Islet of Langerhans (tissue), 1 donor: ENCODE data around the gene FFAR4.

ENCODE experiments used
- FAIRE-seq: peaks from one replicate; lab custom pipeline; 2011; peaks lifted over from hg19 to GRCh38; lab: Jason Lieb, UNC

Gene FFAR4

DNA sequence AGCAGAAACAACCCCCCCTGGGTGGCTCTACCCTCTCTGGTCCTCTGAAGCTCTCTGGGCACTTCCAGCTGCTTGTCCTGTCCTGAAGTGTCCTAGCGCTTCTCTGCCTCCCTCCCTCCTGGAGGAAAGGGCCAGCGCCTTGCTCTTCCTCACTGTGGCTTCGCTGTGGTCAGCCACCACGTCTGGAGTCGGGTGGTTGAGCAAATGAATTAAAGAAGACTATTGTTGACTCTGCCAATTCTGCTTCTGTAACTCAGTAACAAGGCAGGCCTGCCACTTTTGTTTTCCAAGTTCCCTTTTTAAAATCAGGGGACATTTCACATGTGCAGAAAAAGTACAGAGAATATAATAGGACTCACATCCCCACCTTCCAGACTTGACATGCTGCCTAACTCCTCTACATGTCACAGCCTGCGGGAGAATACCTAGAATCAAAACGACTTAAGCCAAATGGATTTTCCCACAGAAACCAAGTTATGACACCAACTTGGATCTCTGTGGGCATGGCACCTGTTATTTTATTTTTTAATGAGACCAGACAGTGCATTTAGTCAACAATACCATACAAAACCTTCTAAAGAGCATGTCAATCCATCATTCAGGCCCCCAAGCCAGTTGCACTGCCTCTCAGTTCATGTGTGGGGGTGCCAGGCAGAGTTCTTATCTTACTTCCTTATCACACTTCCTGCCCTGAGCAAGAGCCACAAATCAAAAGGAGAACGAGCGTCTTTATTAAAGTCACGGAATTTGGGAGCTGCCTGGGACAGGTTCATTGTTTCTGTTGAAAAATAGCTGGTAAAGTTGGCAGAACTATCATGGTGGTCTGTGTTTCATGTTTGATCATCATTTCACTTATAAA is 6.8 kb downstream of the FFAR4 start:
- no peak for FAIRE-seq

DNA sequence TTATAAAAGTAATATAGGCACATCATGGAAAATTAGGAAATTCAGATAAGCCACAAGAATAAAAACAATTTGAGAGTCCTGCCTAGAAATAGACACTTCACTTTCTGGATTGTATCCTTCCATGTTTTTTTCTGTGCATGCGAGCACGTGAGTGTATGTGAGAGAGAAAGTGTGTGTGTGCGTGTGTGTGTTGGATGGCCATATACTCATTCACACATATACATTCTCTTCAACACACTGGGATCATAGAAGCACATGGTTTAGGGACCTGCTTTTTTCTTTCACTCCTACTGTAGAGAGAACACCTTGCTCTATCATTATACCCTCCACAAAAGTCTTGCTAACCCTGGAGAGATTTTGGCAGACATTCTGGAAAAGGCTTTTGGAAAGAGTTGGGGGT is 7.5 kb downstream of the FFAR4 start:
- no peak for FAIRE-seq

DNA sequence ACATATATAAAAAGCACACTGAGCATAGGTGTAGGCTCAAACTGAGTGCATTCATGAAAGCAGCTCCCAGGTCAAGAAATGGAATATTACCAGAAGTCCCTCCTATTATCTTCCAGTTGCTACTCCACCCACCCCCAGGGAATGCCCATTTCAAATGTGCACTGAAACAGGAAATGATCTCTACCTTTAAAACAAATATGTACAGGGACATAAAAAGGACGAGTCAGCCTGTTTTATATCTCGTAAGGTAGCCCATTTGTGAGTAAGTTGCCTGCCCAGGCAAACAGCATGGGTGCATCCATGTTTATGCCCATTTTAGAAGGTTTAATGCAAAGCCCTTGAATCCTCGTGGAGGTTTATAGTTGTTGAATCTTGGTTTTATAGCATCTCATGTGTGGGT is 10.4 kb downstream of the FFAR4 start:
- FAIRE-seq = no peak

DNA sequence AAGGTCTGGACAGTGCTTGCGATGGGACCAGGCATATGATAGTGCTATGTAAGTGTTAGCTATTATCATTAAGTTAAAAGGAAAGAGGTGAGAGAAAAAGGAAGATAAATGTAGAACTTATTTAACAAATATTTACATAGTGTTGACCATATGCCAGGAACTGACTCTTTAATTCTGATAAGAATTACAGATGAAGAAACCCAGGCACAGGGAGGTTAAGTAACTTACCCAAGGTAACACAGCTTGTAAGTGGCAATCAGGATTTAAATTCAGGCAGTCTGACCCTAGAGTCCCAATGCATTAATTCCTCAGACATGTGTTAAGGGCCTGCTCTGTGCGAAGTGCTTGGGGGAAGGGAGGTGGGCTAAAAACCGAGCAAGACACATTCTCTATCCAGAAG is 11.1 kb downstream of the FFAR4 start:
- no peak for FAIRE-seq

DNA sequence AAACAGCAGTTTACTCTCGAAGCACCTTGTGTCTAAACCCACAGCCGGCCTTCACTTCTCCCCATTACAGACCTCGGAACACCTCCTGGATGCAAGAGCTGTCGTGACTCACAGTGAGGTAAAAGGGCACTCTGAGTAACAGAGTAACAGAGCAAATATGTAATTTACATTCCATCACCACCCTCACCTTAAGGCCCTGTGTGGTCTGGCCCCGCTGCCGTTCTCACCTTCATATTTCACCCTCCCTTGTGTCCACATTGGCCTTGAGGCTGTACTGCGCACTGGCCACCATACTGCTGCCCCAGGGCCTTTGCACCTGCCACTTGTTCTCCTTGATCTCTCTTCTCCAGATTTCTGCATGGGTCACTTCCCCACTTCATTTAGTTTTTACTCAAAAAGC is 12.6 kb downstream of the FFAR4 start:
- no peak for FAIRE-seq

DNA sequence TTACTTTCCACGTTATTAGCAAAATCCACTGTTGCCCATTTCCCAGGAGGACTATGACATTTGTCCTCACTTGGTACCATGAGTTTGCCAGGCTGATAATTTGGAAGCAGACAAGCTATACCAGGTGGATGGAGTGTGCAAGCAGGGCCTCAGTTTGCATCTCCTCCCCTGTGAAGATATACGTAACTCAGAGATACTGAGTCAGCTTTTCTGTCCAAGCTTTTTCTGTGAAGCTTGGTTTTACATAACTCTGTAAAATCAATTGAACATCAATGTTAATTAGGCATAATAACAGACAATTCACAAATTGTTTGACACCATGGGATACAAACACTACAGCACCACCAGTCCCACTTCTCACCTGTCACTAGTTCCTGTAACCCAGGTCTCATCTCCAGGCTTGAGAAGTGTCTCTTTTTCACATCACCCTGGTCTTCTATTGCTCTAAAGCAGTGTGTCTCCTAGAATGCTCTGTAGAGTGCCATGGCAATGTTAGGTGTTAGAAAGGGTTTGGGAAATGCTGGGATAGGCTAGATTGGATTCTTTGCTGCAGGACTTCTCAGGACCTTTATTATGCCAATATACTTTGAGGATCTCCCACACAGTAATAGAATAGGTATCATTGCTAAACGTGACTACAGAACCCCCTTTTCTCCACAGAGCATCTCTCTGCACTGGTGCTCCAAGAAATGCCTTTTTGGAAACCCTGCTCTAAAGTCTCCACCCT is 13.7 kb downstream of the FFAR4 start:
- FAIRE-seq = no peak

DNA sequence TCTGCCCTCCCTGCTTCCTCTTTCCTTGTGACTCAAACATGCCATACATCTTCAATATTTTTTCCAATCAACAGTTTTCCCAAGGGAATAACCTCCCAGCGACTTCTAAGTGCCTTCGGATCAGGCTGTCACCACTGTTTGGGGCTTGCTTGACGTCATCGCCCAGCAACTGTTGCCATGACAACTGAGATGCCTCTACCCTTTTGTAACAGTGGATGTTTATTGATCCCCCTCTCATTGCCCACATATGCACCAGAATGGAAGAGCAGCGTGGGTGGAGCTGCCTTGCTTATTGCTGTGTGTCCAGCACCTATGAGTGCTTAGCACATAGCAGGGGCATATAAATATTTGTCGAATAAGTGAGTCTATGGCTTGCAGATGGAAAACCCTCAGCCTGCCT is 14.4 kb downstream of the FFAR4 start:
- FAIRE-seq = no peak

DNA sequence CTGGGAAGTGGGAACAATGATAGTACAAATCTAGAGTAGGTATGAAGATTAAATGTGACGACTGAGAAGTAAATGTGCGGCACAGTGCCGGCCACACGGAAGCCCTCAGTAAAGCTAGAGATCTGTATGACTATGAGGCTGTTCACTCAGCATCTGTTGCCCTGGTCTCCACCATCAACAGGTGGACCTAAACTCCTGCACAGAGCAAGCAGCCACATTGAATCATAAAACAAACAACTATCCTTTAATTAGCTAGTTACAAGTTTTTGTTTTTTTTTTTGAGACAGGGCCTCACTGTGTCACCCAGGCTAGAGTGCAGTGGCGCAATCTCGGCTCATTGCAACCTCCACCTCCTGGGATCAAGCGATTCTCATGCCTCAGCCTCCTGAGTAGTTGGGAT is 18.0 kb downstream of the FFAR4 start:
- no peak for FAIRE-seq

DNA sequence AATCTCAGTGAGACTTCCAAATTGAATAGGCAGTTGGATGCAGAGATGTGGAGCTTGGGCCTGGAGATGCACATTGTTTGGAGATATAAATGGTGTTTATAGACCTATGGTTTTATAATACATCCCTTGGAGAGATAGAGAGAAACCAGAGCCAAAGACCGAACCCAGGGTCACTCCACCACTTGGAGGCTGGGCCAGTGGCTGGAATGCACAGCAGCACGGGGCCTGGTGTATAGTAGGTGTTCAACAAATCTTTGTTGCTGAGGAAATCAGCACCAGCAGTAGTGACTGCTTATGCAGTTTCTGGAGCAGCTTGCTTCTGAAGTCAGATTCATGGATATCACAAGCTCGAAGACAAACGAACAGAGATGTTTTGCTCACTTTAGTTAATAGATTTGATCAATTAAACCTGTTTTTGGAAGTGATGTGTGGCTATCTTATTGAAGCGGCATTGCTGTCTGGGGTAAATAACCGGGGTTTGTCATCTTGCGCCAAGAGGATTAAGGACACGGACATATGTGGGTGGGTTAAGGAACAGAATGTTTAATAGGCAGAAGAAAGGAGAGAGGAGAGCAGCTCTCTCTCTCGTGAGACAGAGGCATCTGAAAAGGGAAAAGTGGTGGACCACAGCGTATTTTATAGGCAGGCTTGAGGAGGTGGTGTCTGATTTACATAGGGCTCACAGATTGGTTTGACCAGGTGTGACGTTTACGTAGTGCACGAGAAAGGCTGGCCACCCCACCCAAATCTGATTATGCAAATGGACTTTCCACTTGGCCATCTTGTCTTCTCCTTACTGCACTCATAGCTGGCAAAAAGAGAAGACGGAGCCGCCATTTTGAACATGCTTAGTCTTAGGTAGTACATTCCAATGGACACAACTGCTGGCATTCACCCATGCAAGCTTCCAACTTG is 23.4 kb downstream of the FFAR4 start:
- no peak for FAIRE-seq

DNA sequence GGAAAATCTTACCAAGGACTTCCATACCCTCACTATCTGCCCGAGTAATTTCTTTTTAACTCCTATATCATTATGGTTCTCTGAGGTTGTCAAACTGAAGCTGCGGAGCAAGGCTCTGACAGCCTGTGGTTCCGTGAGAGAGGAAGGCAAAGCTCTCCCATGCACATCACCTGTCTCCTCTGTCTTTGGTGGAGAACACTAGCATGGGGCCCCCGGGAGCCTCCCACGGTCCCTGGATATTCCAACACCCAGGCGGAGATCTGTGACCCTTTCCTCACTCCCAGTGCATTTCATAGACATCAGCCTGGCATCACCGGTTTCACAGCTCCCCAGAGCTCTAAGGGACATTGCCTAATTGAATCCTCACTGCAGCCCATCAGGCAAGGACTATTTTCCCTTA is 24.2 kb downstream of the FFAR4 start:
- FAIRE-seq = no peak

DNA sequence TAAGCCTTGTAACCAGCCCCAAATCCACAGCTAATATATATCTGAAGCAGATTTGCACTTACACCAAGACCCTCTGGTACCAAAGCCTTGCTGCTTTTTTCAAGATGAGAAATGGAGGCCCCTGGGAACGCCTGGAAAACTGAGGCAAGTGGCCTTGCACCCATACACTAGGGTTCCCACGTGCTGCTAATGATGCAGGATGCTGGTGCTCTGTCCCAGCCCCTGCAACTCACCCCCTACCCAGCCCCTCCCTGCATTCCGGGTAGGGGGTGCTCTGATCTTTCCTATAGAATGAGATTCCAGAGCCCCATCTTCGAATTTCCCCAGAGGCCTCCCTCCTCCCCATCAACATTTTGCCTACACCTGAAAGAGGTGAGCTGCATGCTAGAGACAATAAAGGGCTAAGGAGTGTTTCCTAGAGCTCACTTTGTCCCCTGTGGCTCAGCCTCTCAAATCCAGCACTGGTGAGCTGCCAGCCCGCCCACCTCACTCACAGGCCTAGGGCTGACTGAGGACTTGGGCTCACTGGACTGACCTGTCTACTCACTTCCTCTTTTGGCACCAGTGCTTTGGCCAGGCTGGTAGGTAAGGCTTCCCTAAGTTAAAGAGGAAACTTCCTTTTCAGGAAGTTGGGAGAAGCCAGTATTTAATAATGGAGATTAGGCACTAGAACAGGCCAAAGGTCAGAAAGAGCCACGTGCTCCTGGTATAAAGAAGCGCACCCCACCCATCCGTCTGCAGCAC is 24.8 kb downstream of the FFAR4 start:
- no peak for FAIRE-seq

DNA sequence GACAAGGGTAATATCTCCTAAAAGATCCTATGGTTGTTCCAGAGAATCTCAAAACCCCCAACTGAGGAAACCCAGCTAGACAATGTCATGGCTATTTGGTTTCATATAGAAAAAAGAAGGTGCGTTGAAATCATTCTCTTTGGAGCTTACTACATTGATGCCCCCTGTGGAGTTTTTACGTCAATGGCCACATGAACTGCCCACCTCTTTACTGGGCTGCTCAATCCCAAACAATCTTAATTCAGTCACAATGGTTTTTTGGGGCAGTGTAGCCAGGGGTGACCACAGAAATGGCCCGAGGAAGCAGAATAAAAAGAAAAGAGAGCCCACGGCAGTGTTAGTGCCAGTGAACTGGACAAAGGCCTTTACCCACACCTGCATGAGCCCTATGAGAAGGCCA is 26.8 kb downstream of the FFAR4 start:
- FAIRE-seq = no peak

DNA sequence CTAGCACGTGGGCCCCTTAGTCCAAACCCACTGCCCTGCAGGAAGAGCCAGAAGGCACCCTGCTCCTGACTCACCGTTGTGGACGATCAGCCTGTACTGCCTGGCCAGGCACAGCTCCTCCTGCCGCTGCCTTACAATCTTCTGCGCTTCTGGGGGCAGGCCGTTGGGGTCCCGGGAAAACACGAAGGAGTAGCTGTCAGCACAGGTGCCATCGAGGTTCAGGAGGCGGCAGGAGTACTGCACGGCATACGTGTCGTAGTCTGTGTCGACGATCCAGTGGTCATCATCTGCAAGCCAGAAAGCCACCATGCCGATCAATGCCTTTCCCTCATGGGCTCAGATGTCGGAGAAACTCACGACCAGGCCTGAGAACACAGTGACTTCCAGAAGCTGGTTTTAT is 27.3 kb downstream of the FFAR4 start:
- no peak for FAIRE-seq

DNA sequence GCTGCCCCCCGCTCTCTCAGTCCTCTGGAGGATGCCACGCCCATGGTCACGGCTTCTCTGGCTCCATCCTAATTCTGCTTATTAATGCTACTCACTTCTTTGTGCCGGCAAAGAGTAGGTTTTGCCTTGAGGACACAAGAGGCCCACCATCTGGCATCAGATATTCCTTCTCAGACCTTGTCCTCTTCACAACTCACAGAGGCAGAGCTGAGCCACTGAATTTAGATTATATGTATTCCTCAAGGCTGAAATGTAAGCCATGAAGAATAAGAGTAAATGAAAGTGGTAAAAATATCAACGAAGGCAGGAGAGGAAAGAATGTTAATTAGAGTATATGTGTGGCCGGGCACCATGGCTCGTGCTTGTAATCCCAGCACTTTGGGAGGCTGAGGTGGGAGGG is 28.1 kb downstream of the FFAR4 start:
- no peak for FAIRE-seq

DNA sequence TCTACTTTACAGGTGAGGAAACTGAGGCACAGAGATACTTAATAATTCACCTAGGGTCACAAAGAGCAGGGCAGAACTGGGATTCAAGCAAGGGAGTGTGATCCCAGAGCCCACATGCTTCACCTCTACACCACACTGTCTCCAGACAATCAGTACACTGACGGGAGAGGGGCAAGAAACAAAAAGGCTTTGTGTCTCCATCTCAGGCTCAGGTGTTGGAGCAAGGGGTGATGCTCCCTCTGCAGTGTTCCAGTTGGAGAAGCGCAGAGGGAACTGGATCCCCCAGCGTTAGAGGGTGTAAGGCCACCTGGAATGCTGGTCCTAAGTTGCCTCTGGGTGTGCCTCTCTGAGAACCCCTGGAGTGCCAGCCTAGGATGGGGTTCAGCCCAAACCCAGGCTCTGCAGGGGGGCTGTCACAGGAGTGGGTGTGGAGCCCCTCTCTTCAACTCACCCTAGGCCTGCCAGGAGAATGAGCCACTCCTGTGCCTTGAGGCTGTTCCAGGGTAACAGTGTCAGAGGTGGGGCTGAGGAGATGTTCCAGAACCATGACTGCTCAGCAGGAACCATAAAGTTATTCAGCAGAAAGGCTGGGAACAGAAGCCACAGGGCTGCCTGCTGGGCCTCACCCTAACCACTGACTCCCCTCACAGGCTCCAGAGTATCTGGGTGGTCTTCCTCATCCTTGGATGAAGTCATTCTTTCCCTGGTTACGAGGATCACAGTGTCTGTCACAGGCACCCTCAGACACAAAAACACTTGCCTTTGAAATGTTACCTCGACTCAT is 29.1 kb downstream of the FFAR4 start:
- no peak for FAIRE-seq

DNA sequence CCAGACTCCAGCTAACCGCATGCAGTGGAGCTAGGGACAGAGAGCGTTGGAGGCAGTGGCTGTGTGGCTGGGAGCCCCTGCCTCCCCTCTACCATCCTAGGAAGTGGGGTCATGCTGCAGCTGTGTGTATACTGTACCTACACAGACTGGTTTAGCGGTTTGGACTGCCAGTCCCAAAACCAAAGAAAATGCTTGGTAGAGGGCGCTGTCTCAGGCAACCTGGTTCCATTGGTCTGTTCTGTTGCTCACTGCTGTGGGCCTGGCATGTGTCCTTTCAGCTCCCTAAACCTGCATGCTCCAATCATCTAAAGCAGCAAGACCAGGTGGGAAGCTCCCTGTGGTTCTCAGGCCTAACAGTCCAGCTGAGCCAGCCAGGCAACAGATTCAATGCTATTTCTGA is 30.1 kb downstream of the FFAR4 start:
- FAIRE-seq = no peak

DNA sequence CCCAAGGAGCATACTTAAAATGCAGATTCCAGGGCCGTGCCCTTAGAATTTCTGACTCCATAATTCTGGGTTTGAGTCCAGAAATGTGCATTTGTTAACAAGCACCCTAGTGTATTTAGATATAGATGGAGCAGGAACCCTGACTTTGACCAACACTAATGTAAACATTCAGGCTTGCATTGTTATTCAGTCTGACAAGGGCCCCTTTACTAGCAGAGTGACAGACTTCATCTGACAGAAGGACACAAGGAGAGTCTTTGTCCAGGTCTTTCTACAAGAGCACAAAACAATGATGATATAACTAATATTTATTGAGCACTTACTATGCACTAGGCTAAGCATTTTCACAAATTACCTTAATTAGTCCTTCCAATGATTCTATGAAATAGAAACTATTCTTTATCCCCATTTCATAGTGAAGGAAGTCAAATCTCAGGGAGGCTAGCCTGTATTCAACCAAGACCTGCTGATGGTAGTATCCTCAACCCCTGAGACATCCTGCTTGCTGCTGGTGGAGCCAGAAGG is 30.7 kb downstream of the FFAR4 start:
- no peak for FAIRE-seq

DNA sequence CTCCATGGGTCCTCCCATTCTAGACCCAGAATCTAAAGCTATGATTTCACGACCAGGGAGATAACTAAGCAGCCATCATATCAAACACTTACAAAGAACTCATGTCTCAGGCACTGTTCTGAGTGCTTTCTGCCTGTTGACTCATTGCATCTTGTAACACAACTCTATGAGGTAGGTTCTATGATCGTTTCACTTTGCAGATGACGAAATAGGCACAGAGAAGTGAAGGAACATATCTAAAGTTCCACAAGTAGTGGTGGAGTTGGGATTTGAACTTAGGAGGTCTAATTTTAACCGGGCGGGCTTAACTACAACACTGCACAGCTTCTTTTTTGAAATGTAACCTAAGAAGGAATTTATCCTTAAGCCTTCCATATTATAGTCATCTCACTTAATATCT is 31.7 kb downstream of the FFAR4 start:
- FAIRE-seq = no peak

DNA sequence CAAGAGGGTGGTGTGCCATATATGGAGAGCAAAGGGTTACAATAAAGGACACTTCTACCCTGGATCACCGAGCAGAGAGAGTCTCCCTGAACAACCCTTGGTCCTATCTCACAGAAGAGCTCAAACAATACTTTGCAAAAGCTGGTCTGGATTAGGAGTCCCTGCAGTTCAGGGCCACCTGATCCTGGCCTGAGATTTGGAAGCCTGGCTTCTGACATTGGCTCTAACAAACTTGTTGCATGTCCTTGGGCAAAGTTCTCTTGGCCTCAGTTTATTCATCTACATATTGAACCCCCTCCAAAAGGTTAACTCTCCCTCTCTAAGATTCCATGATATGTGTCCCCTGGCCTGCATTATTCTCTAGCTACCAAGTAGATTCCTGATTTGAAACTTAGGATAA is 32.9 kb downstream of the FFAR4 start:
- FAIRE-seq = no peak

DNA sequence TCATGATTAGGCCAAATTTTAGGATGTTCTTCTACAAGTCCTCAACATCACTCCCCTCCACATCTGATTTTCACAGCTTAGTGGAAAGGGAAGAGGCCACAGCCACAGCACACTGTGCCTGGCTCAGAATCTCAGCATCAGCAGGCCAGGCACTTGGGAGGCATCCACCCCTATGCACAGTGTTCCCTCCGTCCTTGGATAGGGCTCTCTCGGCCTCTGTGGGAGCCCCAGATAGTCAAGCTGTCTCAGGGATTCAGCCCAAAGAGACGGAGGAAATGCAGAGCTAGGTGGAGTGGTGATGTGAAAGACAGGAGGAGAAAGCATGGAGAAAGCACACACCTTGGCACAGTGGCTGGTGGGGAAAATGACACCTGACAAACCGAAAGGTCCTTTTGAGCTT is 33.3 kb downstream of the FFAR4 start:
- FAIRE-seq = no peak
